Kidney epithelial cell (primary cell): ENCODE results near the gene MRPL28. TPM values are rescaled to one million over a fixed set of nuclear protein-coding genes. Genes with fewer than 3 reads are reported as not detected.
"Not testable (repeated sequence)": the region's sequence is repeated elsewhere in the genome, so short reads cannot be mapped to it uniquely, and the experiment has no call there.

Experiments
- DNase-seq: peaks from one replicate; pipeline ENCODE4 v3.0.0-alpha.2; 2010; ENCODE audit warnings: low read depth
- H3K27me3 ChIP-seq: 2 replicates; pipeline ENCODE4 v1.6.0; 2011; ENCODE audit warnings: low read length; ENCODE audit not compliant: control insufficient read depth, insufficient read depth
- H3K36me3 ChIP-seq: 2 replicates; pipeline ENCODE4 v1.5.1; 2011; ENCODE audit warnings: low read length; ENCODE audit not compliant: control insufficient read depth, insufficient read depth
- H3K4me3 ChIP-seq: 2 replicates; pipeline ENCODE4 v1.5.1; 2011; ENCODE audit warnings: low read depth, mild to moderate bottlenecking, control low read depth, low read length
- total RNA-seq: library from RNA; depleted of rRNA; stranded (reverse); fragments of >200 nt; gene quantifications from 2 replicates; pipeline ENCODE4 v1.2.3, GENCODE V29; 2015
- TF ChIP-seq, protein P1 (sequence below): IDR thresholded peaks from 2 replicates; pipeline ENCODE4 v1.5.1; 2011; ENCODE audit warnings: mild to moderate bottlenecking, moderate library complexity, low read length, control low read depth, inconsistent platforms; ENCODE audit not compliant: insufficient read depth, poor library complexity, severe bottlenecking

MRPL28 gene
- total RNA-seq, 1 donor from 2014 or later, result 107 TPM

- Histone ChIP-seq H3K27me3 (no peaks in the 10 kb centered on the region), H3K4me3 (no peak overlapping the region), H3K36me3 (no peaks in the 10 kb centered on the region)
- DNase-seq, result no peak
- TF ChIP-seq, protein P1, sequence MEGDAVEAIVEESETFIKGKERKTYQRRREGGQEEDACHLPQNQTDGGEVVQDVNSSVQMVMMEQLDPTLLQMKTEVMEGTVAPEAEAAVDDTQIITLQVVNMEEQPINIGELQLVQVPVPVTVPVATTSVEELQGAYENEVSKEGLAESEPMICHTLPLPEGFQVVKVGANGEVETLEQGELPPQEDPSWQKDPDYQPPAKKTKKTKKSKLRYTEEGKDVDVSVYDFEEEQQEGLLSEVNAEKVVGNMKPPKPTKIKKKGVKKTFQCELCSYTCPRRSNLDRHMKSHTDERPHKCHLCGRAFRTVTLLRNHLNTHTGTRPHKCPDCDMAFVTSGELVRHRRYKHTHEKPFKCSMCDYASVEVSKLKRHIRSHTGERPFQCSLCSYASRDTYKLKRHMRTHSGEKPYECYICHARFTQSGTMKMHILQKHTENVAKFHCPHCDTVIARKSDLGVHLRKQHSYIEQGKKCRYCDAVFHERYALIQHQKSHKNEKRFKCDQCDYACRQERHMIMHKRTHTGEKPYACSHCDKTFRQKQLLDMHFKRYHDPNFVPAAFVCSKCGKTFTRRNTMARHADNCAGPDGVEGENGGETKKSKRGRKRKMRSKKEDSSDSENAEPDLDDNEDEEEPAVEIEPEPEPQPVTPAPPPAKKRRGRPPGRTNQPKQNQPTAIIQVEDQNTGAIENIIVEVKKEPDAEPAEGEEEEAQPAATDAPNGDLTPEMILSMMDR, result no peak
These were observed 32.3 kb downstream of the MRPL28 start for GRCh38 chr16:337975-338575.

DNA sequence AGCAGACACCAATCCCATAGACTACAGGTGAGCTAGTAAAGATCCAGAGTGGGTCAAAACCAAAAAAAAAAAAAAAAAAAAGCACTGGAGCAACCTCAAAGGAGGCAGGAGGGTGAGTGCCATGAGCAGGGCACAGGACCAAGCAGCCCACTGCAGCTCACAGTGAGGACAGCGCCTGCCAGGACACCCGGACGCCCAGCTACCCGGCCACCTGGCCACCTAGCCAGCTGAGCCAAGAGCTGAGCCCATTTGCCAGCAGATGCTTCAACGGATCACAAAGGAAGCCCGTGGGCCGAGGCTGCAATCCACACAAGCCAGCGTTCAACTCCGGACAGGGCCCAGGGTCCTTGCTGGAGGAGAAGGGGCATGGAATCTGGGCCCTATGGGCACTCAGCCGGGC, 32.9 kb downstream of the MRPL28 start:
- H3K4me3 ChIP-seq, result no peak overlapping the region
- no peaks in the 10 kb centered on the region for H3K36me3 ChIP-seq
- DNase-seq, result no peak
- TF ChIP-seq, protein P1, result no peak
- H3K27me3 ChIP-seq, result no peaks in the 10 kb centered on the region

GRCh38 chr16:336269-336668, 34.1 kb downstream of the MRPL28 start:
- Histone ChIP-seq H3K36me3 (no peaks in the 10 kb centered on the region), H3K27me3 (no peaks in the 10 kb centered on the region), H3K4me3 (no peak overlapping the region)
- no peak for DNase-seq
- TF ChIP-seq, protein P1, result no peak

GRCh38 chr16:334861-335632, 35.3 kb downstream of the MRPL28 start:
- not testable (repeated sequence) for H3K4me3 ChIP-seq, H3K36me3 ChIP-seq, DNase-seq, H3K27me3 ChIP-seq

DNA sequence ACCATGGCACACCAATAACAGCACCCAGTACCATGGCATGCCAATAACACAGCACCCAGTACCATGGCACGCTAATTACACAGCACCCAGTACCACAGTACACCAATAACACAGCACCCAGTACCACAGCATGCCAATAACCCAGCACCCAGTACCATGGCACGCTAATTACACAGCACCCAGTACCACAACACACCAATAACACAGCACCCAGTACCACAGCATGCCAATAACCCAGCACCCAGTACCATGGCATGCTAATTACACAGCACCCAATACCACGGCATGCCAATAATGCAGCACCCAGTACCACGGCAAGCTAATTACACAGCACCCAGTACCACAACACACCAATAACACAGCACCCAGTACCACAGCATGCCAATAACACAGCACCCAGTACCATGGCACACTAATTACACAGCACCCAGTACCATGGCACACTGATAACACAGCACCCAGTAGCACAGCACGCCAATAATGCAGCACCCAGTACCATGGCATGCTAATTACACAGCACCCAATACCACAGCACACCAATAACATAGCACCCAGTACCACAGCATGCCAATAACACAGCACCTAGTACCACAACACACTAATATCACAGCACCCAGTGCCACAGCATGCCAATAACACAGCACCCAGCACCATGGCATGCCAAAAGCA, 36.0 kb downstream of the MRPL28 start:
- H3K27me3 ChIP-seq, H3K4me3 ChIP-seq, DNase-seq, H3K36me3 ChIP-seq: not testable (repeated sequence)

- DNase-seq, result no peak
- Histone ChIP-seq H3K27me3 (no peaks in the 10 kb centered on the region), H3K36me3 (no peaks in the 10 kb centered on the region), H3K4me3 (no peak overlapping the region)
- TF ChIP-seq, protein P1, result no peak
These were observed 36.8 kb downstream of the MRPL28 start for GRCh38 chr16:333406-334094.

DNA sequence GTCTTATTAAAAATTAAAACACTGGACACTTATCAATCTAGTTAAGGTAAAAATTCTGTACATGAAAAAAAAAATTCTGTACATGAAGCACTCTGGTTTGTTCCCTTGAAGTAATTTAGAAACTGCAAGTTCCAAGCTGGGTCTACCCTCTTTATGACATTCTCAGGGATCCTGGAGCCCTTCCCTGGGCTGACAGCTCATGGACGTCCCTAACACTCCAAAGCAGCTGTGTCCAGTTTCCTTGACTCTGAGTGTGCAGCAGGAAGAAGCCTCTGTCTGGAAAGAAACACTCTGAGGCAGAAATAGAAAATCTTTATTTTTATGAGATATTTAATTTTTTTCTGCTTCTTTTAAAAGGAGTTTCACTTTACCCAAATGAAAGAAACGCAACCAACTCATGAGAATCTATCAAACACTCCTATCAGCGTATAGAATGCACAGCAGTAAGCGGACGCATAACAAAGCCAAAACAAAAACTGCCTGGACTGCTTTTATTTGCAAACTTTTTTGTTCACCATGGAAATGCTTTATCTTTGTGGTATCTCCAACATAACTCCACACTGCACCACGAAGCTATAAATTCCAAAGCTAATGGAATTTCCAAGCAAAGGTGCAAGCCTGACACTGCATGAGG, 39.0 kb downstream of the MRPL28 start:
- not testable (repeated sequence) for H3K4me3 ChIP-seq, H3K36me3 ChIP-seq, H3K27me3 ChIP-seq, DNase-seq
